Neutrophil (primary cell): ENCODE data around the gene RGS12.

Experiments
- H3K27ac ChIP-seq: fragments of 200-600 bp; sonication (generic); 2 replicates; pipeline ENCODE4 v1.5.1; 2016; ENCODE audit warnings: mild to moderate bottlenecking, moderate library complexity
- H3K27me3 ChIP-seq: fragments of 200-600 bp; sonication (generic); 2 replicates; pipeline ENCODE4 v1.6.0; 2016; ENCODE audit warnings: mild to moderate bottlenecking
- H3K36me3 ChIP-seq: fragments of 200-600 bp; sonication (generic); 2 replicates; pipeline ENCODE4 v1.5.1; 2017
- H3K4me1 ChIP-seq, 2 experiments: fragments of 200-600 bp in 1 of 2; sonication (generic) in 1 of 2; 1 replicate in 1 of 2; 2 replicates in 1 of 2; pipeline versions ENCODE4 v1.5.1 to v1.6.1; 2013 to 2016; ENCODE audit warnings: low read depth in 1 of 2, low read length in 1 of 2, mild to moderate bottlenecking in 1 of 2, moderate library complexity in 1 of 2; ENCODE audit not compliant: control insufficient read depth in 1 of 2, insufficient read depth in 1 of 2
- H3K4me3 ChIP-seq, 2 experiments: fragments of 200-600 bp in 1 of 2; sonication (generic) in 1 of 2; 1 replicate in 1 of 2; 2 replicates in 1 of 2; pipeline ENCODE4 v1.5.1; 2013 to 2016; ENCODE audit warnings: low read depth in 1 of 2, low read length in 1 of 2, mild to moderate bottlenecking in 1 of 2, moderate library complexity in 1 of 2
- H3K9me3 ChIP-seq: fragments of 200-600 bp; sonication (generic); 2 replicates; pipeline ENCODE4 v1.5.1; 2016
- CTCF ChIP-seq: fragments of 200-600 bp; sonication (generic); IDR thresholded peaks from 2 replicates; pipeline ENCODE4 v1.5.1; 2016; ENCODE audit warnings: antibody characterized with exemption

RGS12 gene

DNA sequence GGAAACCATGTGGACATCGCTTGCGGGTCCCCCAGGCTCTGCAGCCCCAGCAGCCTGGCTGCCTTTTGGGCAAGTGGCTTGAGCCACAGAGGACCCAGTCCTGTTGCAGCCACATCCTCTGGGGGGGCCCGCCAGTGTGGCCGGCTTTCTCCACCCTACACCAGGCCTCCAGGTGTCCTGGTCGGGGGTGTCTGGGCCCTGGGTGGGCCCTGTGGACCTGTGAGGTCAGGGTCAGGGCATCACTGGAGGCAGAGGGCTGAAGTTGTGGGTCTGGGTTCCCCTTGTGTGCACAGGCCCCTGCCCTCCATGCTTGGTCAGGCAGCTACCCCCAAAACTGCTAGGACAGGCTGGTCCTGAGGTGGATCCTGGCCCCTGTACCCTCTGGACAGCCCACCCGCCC lies 47.1 kb upstream of the RGS12 start:
- Histone ChIP-seq H3K27ac (no peak overlapping the region), H3K4me1 (no peaks in the 10 kb centered on the region), H3K4me3 (no peak overlapping the region), H3K27me3 (no peaks in the 10 kb centered on the region), H3K36me3 (peaks cover 37% of the 10 kb centered on the region), H3K9me3 (no peaks in the 10 kb centered on the region)
- TF ChIP-seq CTCF: no peak

- H3K9me3 ChIP-seq: no peaks in the 10 kb centered on the region
- no peak for TF ChIP-seq CTCF
- H3K27ac ChIP-seq: no peak overlapping the region
- H3K4me3 ChIP-seq: no peak overlapping the region
- H3K36me3 ChIP-seq: peaks cover 27% of the 10 kb centered on the region
- no peaks in the 10 kb centered on the region for H3K4me1 ChIP-seq
- no peaks in the 10 kb centered on the region for H3K27me3 ChIP-seq
These were observed 46.1 kb upstream of the RGS12 start for GRCh38 chr4:3246458-3247398.

- H3K4me1 ChIP-seq: no peaks in the 10 kb centered on the region
- no peak overlapping the region for H3K27ac ChIP-seq
- no peak overlapping the region for H3K4me3 ChIP-seq
These were observed 45.2 kb upstream of the RGS12 start for GRCh38 chr4:3247399-3248177.

DNA sequence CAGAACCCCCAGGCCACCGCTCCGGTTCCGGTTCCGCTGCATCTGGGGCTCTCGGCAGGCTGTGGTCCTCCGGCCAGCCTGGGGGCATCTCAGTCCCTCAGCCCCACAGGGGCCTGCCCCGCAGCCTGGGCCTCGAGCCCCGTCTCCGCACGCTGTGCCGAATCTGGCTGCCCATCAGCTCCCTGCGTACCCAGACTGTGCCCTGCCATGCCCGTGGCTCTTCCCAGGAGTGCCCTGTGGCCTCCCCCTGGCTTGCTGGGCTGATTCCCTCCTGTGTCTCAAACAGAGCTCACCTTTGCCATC lies 44.7 kb upstream of the RGS12 start:
- no peaks in the 10 kb centered on the region for H3K9me3 ChIP-seq
- no peak overlapping the region for H3K4me3 ChIP-seq
- H3K27ac ChIP-seq: no peak overlapping the region
- no peaks in the 10 kb centered on the region for H3K4me1 ChIP-seq
- peaks cover 14% of the 10 kb centered on the region for H3K36me3 ChIP-seq
- no peak for TF ChIP-seq CTCF
- H3K27me3 ChIP-seq: no peaks in the 10 kb centered on the region

More at GRCh38 chr4:3247399-3248177, 45.2 kb upstream of the RGS12 start:
- peaks cover 18% of the 10 kb centered on the region for H3K36me3 ChIP-seq
- TF ChIP-seq CTCF: no peak
- no peaks in the 10 kb centered on the region for H3K27me3 ChIP-seq
- H3K9me3 ChIP-seq: no peaks in the 10 kb centered on the region

DNA sequence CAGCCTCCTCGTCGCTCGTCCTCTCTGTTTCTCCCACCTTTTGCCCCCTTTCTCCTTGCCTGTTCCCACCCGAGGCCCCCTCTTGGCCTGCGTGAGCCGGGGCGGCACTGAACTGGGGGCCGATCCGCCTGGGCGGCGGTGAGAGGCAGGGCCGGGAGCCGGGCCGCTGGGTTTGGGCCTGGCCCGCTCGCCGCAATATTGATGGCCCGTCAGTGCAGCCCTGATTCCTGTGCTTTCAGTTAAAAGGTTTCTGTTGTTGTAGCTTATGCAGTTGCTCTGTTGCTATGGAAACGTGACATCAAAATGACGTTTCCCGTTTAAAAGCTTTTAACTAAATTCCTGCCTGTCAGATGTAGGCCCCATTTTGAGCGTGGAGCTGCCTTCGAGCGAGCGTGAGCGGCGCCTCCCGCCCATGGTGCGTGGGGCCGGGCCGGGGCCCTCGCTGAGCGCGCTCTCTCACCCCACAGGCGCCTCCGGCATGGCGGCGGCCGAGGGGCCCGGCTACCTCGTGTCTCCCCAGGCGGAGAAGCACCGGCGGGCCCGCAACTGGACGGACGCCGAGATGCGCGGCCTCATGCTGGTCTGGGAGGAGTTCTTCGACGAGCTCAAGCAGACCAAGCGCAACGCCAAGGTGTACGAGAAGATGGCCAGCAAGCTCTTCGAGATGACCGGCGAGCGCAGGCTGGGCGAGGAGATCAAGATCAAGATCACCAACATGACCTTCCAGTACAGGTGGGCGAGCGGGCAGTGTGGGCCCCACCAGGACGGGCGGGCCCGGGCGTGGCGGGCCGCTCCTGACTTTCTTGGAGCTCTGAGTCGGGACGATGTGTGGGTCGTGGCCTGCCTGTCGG lies 43.8 kb upstream of the RGS12 start, which contains the start of gene MSANTD1:
Gene MSANTD1, plus strand, starts transcription at position 349 of the 851 bp plus-strand sequence. Its CDS starts 64 bp downstream, at position 413.
- no peaks in the 10 kb centered on the region for H3K9me3 ChIP-seq
- no peaks in the 10 kb centered on the region for H3K27me3 ChIP-seq
- no peak for TF ChIP-seq CTCF
- H3K4me1 ChIP-seq: no peaks in the 10 kb centered on the region
- H3K4me3 ChIP-seq: no peak within 1 kb of the TSS
- peaks cover 7% of the 10 kb centered on the region for H3K36me3 ChIP-seq
- no peak within 1 kb of the TSS for H3K27ac ChIP-seq
